ENCODE results near the gene HSPB8. TPM values are rescaled to one million over a fixed set of nuclear protein-coding genes. Genes with fewer than 3 reads are reported as not detected.

HSPB8 gene
- total and polyA plus RNA-seq, 4 donors = 34.4 to 49.1 (median 40.7) TPM

DNA sequence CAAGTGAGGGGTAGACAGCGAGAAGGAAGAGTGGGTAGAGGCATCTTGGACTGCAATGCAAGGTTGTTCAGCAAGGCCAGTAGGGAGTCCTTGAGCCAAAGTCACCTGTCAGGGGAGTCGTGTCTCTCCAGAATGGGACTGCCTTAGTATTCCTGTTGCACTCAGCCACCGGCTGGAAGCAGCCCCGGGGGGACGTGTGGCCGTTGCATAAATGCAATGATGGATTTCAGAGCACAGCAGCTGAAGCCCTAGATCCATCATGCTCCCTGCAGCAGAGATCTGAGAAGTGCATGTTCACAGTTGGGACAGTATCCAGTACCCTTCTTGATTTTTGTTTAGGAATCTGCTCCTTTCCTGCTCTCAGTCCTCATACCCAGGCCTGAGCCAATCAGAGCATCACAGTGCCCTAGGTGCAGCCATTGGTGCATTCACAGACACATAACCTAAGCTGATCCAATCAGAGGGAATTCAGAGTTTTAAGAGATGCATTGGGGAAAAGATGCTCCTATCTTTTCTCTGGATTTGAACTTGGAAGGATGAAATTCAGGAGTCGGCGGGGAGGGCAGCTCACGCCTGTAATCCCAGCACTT lies 62.9 kb downstream of the HSPB8 start:
- TF ChIP-seq, protein P1, sequence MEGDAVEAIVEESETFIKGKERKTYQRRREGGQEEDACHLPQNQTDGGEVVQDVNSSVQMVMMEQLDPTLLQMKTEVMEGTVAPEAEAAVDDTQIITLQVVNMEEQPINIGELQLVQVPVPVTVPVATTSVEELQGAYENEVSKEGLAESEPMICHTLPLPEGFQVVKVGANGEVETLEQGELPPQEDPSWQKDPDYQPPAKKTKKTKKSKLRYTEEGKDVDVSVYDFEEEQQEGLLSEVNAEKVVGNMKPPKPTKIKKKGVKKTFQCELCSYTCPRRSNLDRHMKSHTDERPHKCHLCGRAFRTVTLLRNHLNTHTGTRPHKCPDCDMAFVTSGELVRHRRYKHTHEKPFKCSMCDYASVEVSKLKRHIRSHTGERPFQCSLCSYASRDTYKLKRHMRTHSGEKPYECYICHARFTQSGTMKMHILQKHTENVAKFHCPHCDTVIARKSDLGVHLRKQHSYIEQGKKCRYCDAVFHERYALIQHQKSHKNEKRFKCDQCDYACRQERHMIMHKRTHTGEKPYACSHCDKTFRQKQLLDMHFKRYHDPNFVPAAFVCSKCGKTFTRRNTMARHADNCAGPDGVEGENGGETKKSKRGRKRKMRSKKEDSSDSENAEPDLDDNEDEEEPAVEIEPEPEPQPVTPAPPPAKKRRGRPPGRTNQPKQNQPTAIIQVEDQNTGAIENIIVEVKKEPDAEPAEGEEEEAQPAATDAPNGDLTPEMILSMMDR (IDR thresholded peaks at IDR 0.05; ENCODE audit: control extremely low read depth, extremely low read depth) = no peak
- Histone ChIP-seq H3K4me1 (ENCODE audit: control insufficient read depth in 5 of 5, insufficient read depth in 5 of 5, low read length in 5 of 5) (peaks cover 0 to 11% (median 0%) of the 10 kb centered on the region in 5 donors), H3K36me3 (ENCODE audit: control insufficient read depth in 4 of 4, insufficient read depth in 4 of 4, low read length in 4 of 4) (no peaks in the 10 kb centered on the region), H3K27ac (ENCODE audit: low read depth in 1 of 2, low read length in 1 of 2) (no peak overlapping the region), H3K27me3 (ENCODE audit: control insufficient read depth in 3 of 3, insufficient read depth in 3 of 3, low read length in 2 of 3) (peaks cover 0 to 2% (median 0%) of the 10 kb centered on the region in 3 donors), H3K4me3 (no peak overlapping the region), H3K9me3 (ENCODE audit: control insufficient read depth in 4 of 4, insufficient read depth in 3 of 4, low read length in 3 of 4) (no peaks in the 10 kb centered on the region), H3K9ac (ENCODE audit: insufficient read depth in 1 of 2, low read length in 2 of 2) (no peak overlapping the region)
- no peak for DNase-seq
- ATAC-seq (ENCODE audit: insufficient read depth, low FRiP score) = no peak
- 70 to 86% methylated on average over 9 of the region's 9 CpGs for whole genome bisulfite sequencing, 2 donors

Other genes starting within 250 kb of the HSPB8 start
- gene SRRM4, start 197.4 kb upstream of the HSPB8 start, total RNA-seq = under 1 TPM; 0.03 to 0.20 TPM
- gene SRRM4, start 197.4 kb upstream of the HSPB8 start, polyA plus RNA-seq = under 1 TPM; 0.01 to 0.02 TPM
- 1 to 10 TPM; 4.7 to 7.6 TPM for gene CCDC60, start 155.8 kb downstream of the HSPB8 start, total RNA-seq
- gene CCDC60, start 155.8 kb downstream of the HSPB8 start, polyA plus RNA-seq = 1 to 10 TPM; 2.1 to 2.3 TPM

Measured in lung (tissue), 12 donors.